Nephron progenitor cell (in vitro differentiated cells): ENCODE measurements around the gene SMCO1.
"Not testable (repeated sequence)": the region's sequence is repeated elsewhere in the genome, so short reads cannot be mapped to it uniquely, and the experiment has no call there.

ENCODE experiments used
- DNase-seq: peaks from one replicate; pipeline ENCODE4 v3.0.0; 2021
- H3K27ac Mint-ChIP-seq: 2 replicates; pipeline ENCODE4 v1.8.0; 2021; ENCODE audit warnings: mild to moderate bottlenecking, moderate library complexity, mixed read lengths
- H3K27me3 Mint-ChIP-seq: 2 replicates; pipeline ENCODE4 v1.8.0; 2021; ENCODE audit warnings: mild to moderate bottlenecking, low read depth, mixed read lengths; ENCODE audit not compliant: poor library complexity
- H3K36me3 Mint-ChIP-seq: 2 replicates; pipeline ENCODE4 v1.8.0; 2021; ENCODE audit warnings: low read depth, mixed read lengths
- H3K4me1 Mint-ChIP-seq: 2 replicates; pipeline ENCODE4 v1.8.0; 2021; ENCODE audit warnings: mixed read lengths
- H3K4me3 Mint-ChIP-seq: 2 replicates; pipeline ENCODE4 v1.8.0; 2021; ENCODE audit warnings: mild to moderate bottlenecking, moderate library complexity, mixed read lengths
- H3K9me3 Mint-ChIP-seq: 2 replicates; pipeline ENCODE4 v1.8.0; 2021; ENCODE audit warnings: mild to moderate bottlenecking, moderate library complexity, mixed read lengths
- CTCF ChIP-seq: fragments of 200-600 bp; sonication (generic); IDR thresholded peaks from 2 replicates; pipeline ENCODE4 v1.5.0; 2021; ENCODE audit warnings: antibody characterized with exemption

Gene SMCO1

DNA sequence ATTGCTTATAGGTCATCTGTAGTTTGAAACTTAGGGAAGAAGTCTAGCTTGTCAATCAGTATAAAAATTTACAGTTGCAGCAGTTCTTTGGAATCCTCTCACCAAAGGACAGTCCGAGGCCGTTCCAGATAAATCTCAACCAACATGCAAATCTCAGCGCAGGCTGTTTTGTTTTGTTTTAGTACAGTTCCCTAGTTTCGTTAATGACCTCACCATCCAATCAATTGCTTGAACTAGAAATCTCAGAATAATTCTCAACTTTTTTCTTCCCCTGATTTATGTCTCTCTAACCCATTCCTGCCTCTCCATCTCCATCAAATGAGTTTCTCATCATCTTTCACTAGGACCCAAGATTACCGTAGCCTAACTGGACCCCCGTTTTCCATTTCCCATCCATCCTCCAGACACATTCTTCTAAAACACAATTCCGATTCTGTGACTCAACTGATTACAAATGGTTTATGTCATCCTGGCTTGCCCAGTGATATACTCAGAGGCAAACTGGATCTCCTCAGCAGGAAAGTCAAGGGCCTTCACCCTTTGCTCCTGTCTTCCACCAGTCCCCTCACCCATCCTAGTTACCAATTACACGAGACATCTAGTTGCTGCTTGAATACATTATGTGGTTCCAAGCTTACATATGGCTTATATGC lies 1.3 kb downstream of the SMCO1 start:
- Mint-ChIP-seq H3K27ac (peak overlapping the region; percentile 4), H3K9me3 (peaks cover 42% of the 10 kb centered on the region), H3K36me3 (no peaks in the 10 kb centered on the region), H3K27me3 (peaks cover 9% of the 10 kb centered on the region), H3K4me1 (no peaks in the 10 kb centered on the region), H3K4me3 (no peak overlapping the region)
- no peak for TF ChIP-seq CTCF
- no peak for DNase-seq

DNA sequence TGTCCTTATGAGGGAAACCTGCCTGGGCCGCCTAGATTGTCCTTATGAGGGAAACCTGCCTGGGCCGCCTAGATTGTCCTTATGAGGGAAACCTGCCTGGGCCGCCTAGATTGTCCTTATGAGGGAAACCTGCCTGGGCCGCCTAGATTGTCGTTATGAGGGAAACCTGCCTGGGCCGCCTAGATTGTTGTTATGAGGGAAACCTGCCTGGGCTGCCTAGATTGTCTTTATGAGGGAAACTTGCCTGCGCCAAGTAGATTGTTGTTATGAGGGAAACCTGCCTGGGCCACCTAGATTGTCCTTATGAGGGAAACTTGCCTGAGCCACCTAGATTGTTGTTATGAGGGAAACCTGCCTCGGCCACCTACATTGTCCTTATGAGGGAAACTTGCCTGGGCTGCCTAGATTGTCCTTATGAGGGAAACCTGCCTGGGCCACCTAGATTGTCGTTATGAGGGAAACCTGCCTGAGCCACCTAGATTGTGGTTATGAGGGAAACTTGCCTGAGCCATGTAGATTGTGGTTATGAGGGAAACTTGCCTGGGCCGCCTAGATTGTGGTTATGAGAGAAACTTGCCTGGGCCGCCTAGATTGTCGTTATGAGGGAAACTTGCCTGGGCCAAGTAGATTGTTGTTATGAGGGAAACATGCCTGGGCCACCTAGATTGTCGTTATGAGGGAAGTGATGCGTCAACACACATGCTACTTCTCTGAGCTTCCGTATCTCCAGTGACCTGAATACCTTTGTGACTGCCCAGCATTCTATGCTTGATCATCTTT lies 3.3 kb downstream of the SMCO1 start:
- not testable (repeated sequence) for DNase-seq, H3K36me3 Mint-ChIP-seq, H3K4me3 Mint-ChIP-seq, H3K27ac Mint-ChIP-seq, H3K27me3 Mint-ChIP-seq, H3K4me1 Mint-ChIP-seq
- peaks cover 24% of the 10 kb centered on the region for H3K9me3 Mint-ChIP-seq

- H3K36me3 Mint-ChIP-seq, H3K4me3 Mint-ChIP-seq, DNase-seq, H3K27me3 Mint-ChIP-seq, H3K4me1 Mint-ChIP-seq, H3K27ac Mint-ChIP-seq: not testable (repeated sequence)
- H3K9me3 Mint-ChIP-seq: peaks cover 24% of the 10 kb centered on the region
These were observed 4.0 kb downstream of the SMCO1 start for GRCh38 chr3:196511108-196511507.

DNA sequence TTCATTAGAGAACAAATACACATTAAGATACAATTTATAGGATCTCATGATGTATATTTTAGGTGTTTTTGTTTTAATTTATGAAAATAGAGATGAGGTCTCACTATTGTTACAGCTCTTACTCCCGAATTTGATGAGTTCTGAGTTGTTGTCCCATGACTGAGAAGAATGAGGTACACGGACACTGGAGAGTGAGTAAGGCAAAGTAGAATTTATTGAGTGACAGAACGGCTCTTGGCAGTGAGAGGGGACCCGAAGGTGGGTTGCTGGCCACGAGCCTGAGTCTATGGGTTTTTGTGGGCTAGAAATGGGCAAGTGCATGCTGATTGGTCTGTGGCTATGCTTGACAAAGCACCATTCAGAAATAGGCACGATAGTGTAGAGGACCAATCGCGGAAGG lies 8.5 kb downstream of the SMCO1 start:
- Mint-ChIP-seq H3K9me3 (peaks cover 9% of the 10 kb centered on the region), H3K4me1 (peaks cover under 1% of the 10 kb centered on the region), H3K27me3 (peaks cover 6% of the 10 kb centered on the region), H3K27ac (no peak overlapping the region), H3K36me3 (no peaks in the 10 kb centered on the region), H3K4me3 (no peak overlapping the region)
- DNase-seq: no peak
- TF ChIP-seq CTCF: no peak

GRCh38 chr3:196504556-196504955 lies 10.6 kb downstream of the SMCO1 start:
- peaks cover 3% of the 10 kb centered on the region for H3K27me3 Mint-ChIP-seq
- H3K4me3 Mint-ChIP-seq: no peak overlapping the region
- H3K4me1 Mint-ChIP-seq: peaks cover 20% of the 10 kb centered on the region
- peaks cover 9% of the 10 kb centered on the region for H3K36me3 Mint-ChIP-seq
- no peak for TF ChIP-seq CTCF
- no peak overlapping the region for H3K27ac Mint-ChIP-seq
- peaks cover 9% of the 10 kb centered on the region for H3K9me3 Mint-ChIP-seq
- DNase-seq: no peak

DNA sequence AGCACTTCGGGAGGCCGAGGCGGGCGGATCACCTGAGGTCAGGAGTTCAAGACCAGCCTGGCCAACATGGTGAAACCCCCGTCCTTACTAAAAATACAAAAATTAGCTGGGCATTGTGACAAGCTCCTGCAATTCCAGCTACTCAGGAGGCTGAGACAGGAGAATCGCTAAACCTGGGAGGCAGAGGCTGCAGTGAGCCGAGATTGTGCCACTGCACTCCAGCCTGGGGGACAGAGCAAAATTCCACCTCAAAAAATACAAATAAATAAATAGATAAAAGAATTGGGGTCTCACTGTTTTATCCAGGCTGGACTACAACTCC lies 11.1 kb downstream of the SMCO1 start:
- Mint-ChIP-seq H3K36me3 (peaks cover 15% of the 10 kb centered on the region), H3K27ac (peak overlapping the region; percentile 92), H3K9me3 (peaks cover 12% of the 10 kb centered on the region), H3K4me3 (peak overlapping the region; percentile 100), H3K4me1 (peaks cover 25% of the 10 kb centered on the region)
- DNase-seq, H3K27me3 Mint-ChIP-seq: not testable (repeated sequence)

- H3K36me3 Mint-ChIP-seq: peaks cover 21% of the 10 kb centered on the region
- TF ChIP-seq CTCF: no peak
- H3K27me3 Mint-ChIP-seq: peaks cover 3% of the 10 kb centered on the region
- H3K27ac Mint-ChIP-seq: peak within 1 kb of the TSS; percentile 99
- H3K9me3 Mint-ChIP-seq: peaks cover 15% of the 10 kb centered on the region
- DNase-seq: peak; percentile 93
- H3K4me1 Mint-ChIP-seq: peaks cover 28% of the 10 kb centered on the region
- H3K4me3 Mint-ChIP-seq: peak within 1 kb of the TSS; percentile 100
These were observed 11.7 kb downstream of the SMCO1 start, which contains the start of gene RNF168 for GRCh38 chr3:196503196-196504076. Gene RNF168 (minus strand): TSS chr3:196503768. CDS start chr3:196503173, 595 bp downstream.
